HepG2 (cell line): ENCODE measurements around the gene AGPAT2. TPM values are rescaled to one million over a fixed set of nuclear protein-coding genes. Genes with fewer than 3 reads are reported as not detected.

Experiments
- CBX1 ChIP-seq: IDR thresholded peaks from one replicate; pipeline ENCODE4 v1.6.1; 2016; ENCODE audit warnings: antibody characterized with exemption, low read depth
- CEBPB ChIP-seq: IDR thresholded peaks from 2 replicates; pipeline ENCODE4 v1.6.1; 2011; ENCODE audit warnings: low read depth, low read length, improper control_type of control experiment, borderline replicate concordance
- GATAD2A ChIP-seq: IDR thresholded peaks from 2 replicates; pipeline ENCODE4 v1.6.1; 2016
- HMG20A ChIP-seq: IDR thresholded peaks from 2 replicates; pipeline ENCODE4 v1.6.1; 2016; ENCODE audit warnings: borderline replicate concordance
- HNF4A ChIP-seq: sonication (generic); formaldehyde crosslinking; IDR thresholded peaks from 2 replicates; pipeline ENCODE4 v1.4.0; 2020; ENCODE audit warnings: missing genetic modification reagents
- MXD1 ChIP-seq: sonication (generic); formaldehyde crosslinking; IDR thresholded peaks from 2 replicates; pipeline ENCODE4 v1.4.0; 2020; ENCODE audit warnings: mild to moderate bottlenecking, missing genetic modification reagents
- PRDM15 ChIP-seq: sonication (generic); formaldehyde crosslinking; IDR thresholded peaks from 2 replicates; pipeline ENCODE4 v1.4.0; 2020; ENCODE audit warnings: missing genetic modification reagents
- RARA ChIP-seq: IDR thresholded peaks from 2 replicates; pipeline ENCODE4 v1.6.1; 2016; ENCODE audit warnings: missing genetic modification reagents, missing compliant biosample characterization
- SKI ChIP-seq: fragments of 450-650 bp; IDR thresholded peaks from one replicate; pipeline ENCODE4 v1.6.1; 2018; ENCODE audit warnings: mild to moderate bottlenecking; ENCODE audit not compliant: partially characterized antibody
- SP4 ChIP-seq: sonication (generic); formaldehyde crosslinking; IDR thresholded peaks from 2 replicates; pipeline ENCODE4 v1.8.1; 2023; ENCODE audit warnings: mild to moderate bottlenecking, missing genetic modification reagents
- USF2 ChIP-seq, 2 experiments: sonication (generic) in 1 of 2; formaldehyde crosslinking in 1 of 2; IDR thresholded peaks; 2 replicates each; pipeline versions ENCODE4 v1.5.1 to v1.6.1; 2011 to 2020; ENCODE audit warnings: borderline replicate concordance in 1 of 2, low read depth in 1 of 2, low read length in 1 of 2, mild to moderate bottlenecking in 1 of 2, missing genetic modification reagents in 1 of 2, moderate library complexity in 1 of 2
- ZBTB14 ChIP-seq: sonication (generic); formaldehyde crosslinking; IDR thresholded peaks from 2 replicates; pipeline ENCODE4 v1.4.0; 2020; ENCODE audit warnings: missing genetic modification reagents
- ZFP37 ChIP-seq: sonication (generic); formaldehyde crosslinking; IDR thresholded peaks from 2 replicates; pipeline ENCODE4 v1.4.0; 2020; ENCODE audit warnings: missing genetic modification reagents, borderline replicate concordance
- ZIK1 ChIP-seq: sonication (generic); formaldehyde crosslinking; IDR thresholded peaks from 2 replicates; pipeline ENCODE4 v1.5.0; 2020; ENCODE audit warnings: mild to moderate bottlenecking, low read depth, missing genetic modification reagents, borderline replicate concordance
- ZNF24 ChIP-seq: fragments of 450-650 bp; IDR thresholded peaks from 2 replicates; pipeline ENCODE4 v1.6.1; 2017; ENCODE audit warnings: antibody characterized with exemption, mild to moderate bottlenecking
- ZNF432 ChIP-seq: sonication (generic); formaldehyde crosslinking; IDR thresholded peaks from 2 replicates; pipeline ENCODE4 v1.5.0; 2020; ENCODE audit warnings: missing genetic modification reagents, mild to moderate bottlenecking, borderline replicate concordance
- ZNF710 ChIP-seq: sonication (generic); formaldehyde crosslinking; IDR thresholded peaks from 2 replicates; pipeline ENCODE4 v1.5.0; 2020; ENCODE audit warnings: mild to moderate bottlenecking, missing genetic modification reagents, borderline replicate concordance
- polyA plus RNA-seq, 8 experiments: library from polyadenylated mRNA; depleted of rRNA in 3 of 8; stranded (reverse) in 7 of 8; unstranded in 1 of 8; fragments of >200 nt; fragmentation: Illumina TruSeq in 4 of 8; extraction: Trizol in 4 of 8; gene quantifications; 2 replicates each; pipeline versions ENCODE4 v1.2.1 to v1.2.3, GENCODE V29; 2011 to 2016; ENCODE audit warnings: low read depth in 4 of 8, missing spikeins in 1 of 8, mixed read lengths in 1 of 8; ENCODE audit not compliant: insufficient read depth in 1 of 8
- total RNA-seq, 5 experiments: library from RNA; depleted of rRNA; stranded (reverse); fragments of >200 nt; fragmentation: Illumina TruSeq; extraction: Trizol; gene quantifications; 2 replicates each; pipeline ENCODE4 v1.2.3, GENCODE V29; 2016; ENCODE audit warnings: low read depth in 1 of 5
- TF ChIP-seq, protein P1 (sequence below): sonication (generic); formaldehyde crosslinking; conservative IDR thresholded peaks from 2 replicates; pipeline ENCODE4 v1.5.0; 2020; ENCODE audit warnings: missing genetic modification reagents

The AGPAT2 gene
- total and polyA plus RNA-seq, 2 of the 13 experiments (the other 11 are each of a cell fraction or from before 2014, with no cell fraction given): 3.9 to 25.8 TPM

- TF ChIP-seq, protein P1, sequence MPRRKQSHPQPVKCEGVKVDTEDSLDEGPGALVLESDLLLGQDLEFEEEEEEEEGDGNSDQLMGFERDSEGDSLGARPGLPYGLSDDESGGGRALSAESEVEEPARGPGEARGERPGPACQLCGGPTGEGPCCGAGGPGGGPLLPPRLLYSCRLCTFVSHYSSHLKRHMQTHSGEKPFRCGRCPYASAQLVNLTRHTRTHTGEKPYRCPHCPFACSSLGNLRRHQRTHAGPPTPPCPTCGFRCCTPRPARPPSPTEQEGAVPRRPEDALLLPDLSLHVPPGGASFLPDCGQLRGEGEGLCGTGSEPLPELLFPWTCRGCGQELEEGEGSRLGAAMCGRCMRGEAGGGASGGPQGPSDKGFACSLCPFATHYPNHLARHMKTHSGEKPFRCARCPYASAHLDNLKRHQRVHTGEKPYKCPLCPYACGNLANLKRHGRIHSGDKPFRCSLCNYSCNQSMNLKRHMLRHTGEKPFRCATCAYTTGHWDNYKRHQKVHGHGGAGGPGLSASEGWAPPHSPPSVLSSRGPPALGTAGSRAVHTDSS (CRISPR knock-in tag): no peak
- TF ChIP-seq RARA (CRISPR knock-in tag) (peak; percentile 82), SKI (peak; percentile 61), SP4 (CRISPR knock-in tag) (peak; percentile 59), CEBPB (no peak), ZBTB14 (CRISPR knock-in tag) (no peak), ZNF24 (no peak), MXD1 (CRISPR knock-in tag) (0 out of 2 replicates have a peak, but pooled peaks have one; percentile 41), ZNF710 (CRISPR knock-in tag) (peak; percentile 52; the same call in 1 of the 2 replicates), PRDM15 (CRISPR knock-in tag) (0 out of 2 replicates have a peak, but pooled peaks have one; percentile 63), ZFP37 (no peak), USF2 (IDR thresholded peaks at IDR 0.05; ENCODE audit: low read depth, low read length) (no peak), USF2 (CRISPR knock-in tag; IDR thresholded peaks at IDR 0.05; ENCODE audit: borderline replicate concordance) (no peak), HMG20A (CRISPR knock-in tag) (peak; percentile 57; the same call in 1 of the 2 replicates), GATAD2A (CRISPR knock-in tag) (peak; percentile 68), ZIK1 (CRISPR knock-in tag) (no peak), HNF4A (CRISPR knock-in tag) (peak; percentile 97), ZNF432 (CRISPR knock-in tag) (no peak), CBX1 (no peak)
These were observed 10.0 kb upstream of the AGPAT2 start (continued) for GRCh38 chr9:136697146-136697820.
